HG03025 (cell line): ENCODE data around the gene FCAR.
"Not testable (repeated sequence)": the region's sequence is repeated elsewhere in the genome, so short reads cannot be mapped to it uniquely, and the experiment has no call there.

Experiments used
- ATAC-seq: cut with Tn5 transposase; IDR thresholded peaks from one replicate; pipeline ENCODE4 v1.9.1; 2021; ENCODE audit warnings: mild to moderate bottlenecking, moderate library complexity; ENCODE audit not compliant: unreplicated experiment, low FRiP score

The FCAR gene

GRCh38 chr19:54873990-54874389 lies at the start of gene FCAR:
Gene FCAR, plus strand, starts transcription at chr19:54874235. Its CDS starts 55 bp downstream, at chr19:54874290.
- no peak for ATAC-seq

- ATAC-seq, result not testable (repeated sequence)
Measured at GRCh38 chr19:54824416-54824815, 49.6 kb upstream of the FCAR start.

- not testable (repeated sequence) for ATAC-seq
Measured at GRCh38 chr19:54825326-54825725, 48.7 kb upstream of the FCAR start.

GRCh38 chr19:54828064-54828463 lies 46.0 kb upstream of the FCAR start:
- ATAC-seq, result not testable (repeated sequence)

GRCh38 chr19:54832496-54832895 lies 41.5 kb upstream of the FCAR start, which contains the start of gene KIR2DS4:
Gene KIR2DS4, plus strand, starts transcription at chr19:54832676.
- ATAC-seq, result not testable (repeated sequence)

- not testable (repeated sequence) for ATAC-seq
Measured at GRCh38 chr19:54835126-54835525, 38.9 kb upstream of the FCAR start.

- ATAC-seq, result not testable (repeated sequence)
Measured at GRCh38 chr19:54837522-54837921, 36.5 kb upstream of the FCAR start.

- not testable (repeated sequence) for ATAC-seq
Measured at GRCh38 chr19:54843171-54843570, 30.9 kb upstream of the FCAR start.

- not testable (repeated sequence) for ATAC-seq
Measured at GRCh38 chr19:54850061-54850640, 23.9 kb upstream of the FCAR start, which contains the start of gene KIR3DL2. Gene KIR3DL2, plus strand, starts transcription at chr19:54850443. Its CDS starts 33 bp downstream, at chr19:54850476.

GRCh38 chr19:54850930-54851329 lies 23.1 kb upstream of the FCAR start:
- ATAC-seq, result no peak

- no peak for ATAC-seq
Measured at GRCh38 chr19:54851353-54851752, 22.7 kb upstream of the FCAR start.

- ATAC-seq, result not testable (repeated sequence)
Measured at GRCh38 chr19:54855241-54855640, 18.8 kb upstream of the FCAR start.

GRCh38 chr19:54858476-54858875 lies 15.6 kb upstream of the FCAR start:
- not testable (repeated sequence) for ATAC-seq

- not testable (repeated sequence) for ATAC-seq
Measured at GRCh38 chr19:54859421-54859820, 14.6 kb upstream of the FCAR start.

- ATAC-seq, result not testable (repeated sequence)
Measured at GRCh38 chr19:54863459-54863858, 10.6 kb upstream of the FCAR start.

GRCh38 chr19:54871696-54872095 lies 2.3 kb upstream of the FCAR start:
- no peak for ATAC-seq

GRCh38 chr19:54875506-54875905 lies 1.5 kb downstream of the FCAR start:
- no peak for ATAC-seq

- no peak for ATAC-seq
Measured at GRCh38 chr19:54877471-54877870, 3.4 kb downstream of the FCAR start.

GRCh38 chr19:54881884-54882283 lies 7.8 kb downstream of the FCAR start:
- ATAC-seq, result no peak

- ATAC-seq, result no peak
Measured at GRCh38 chr19:54882758-54883157, 8.7 kb downstream of the FCAR start.

GRCh38 chr19:54883228-54883627 lies 9.2 kb downstream of the FCAR start:
- no peak for ATAC-seq

- ATAC-seq, result no peak
Measured at GRCh38 chr19:54888239-54888638, 14.2 kb downstream of the FCAR start.
